ENCODE results near the gene RNF31.
A peak's percentile ranks its signal among the peaks of the same experiment; 100 is the strongest.

RNF31 gene

GRCh38 chr14:24167469-24168114, 20.3 kb downstream of the RNF31 start:
- Histone ChIP-seq H3K9me3 (ENCODE audit: low read length) (no peaks in the 10 kb centered on the region), H3K9me2 (ENCODE audit: low read depth, low read length) (no peaks in the 10 kb centered on the region), H3F3A (ENCODE audit: insufficient read depth, low read length) (no peaks in the 10 kb centered on the region), H3K4me3 (ENCODE audit: low read depth, low read length, poor library complexity, severe bottlenecking) (no peak overlapping the region), H3K4me1 (ENCODE audit: insufficient read depth, low read length, severe bottlenecking) (no peaks in the 10 kb centered on the region), H3K36me3 (ENCODE audit: insufficient read depth, low read length) (peaks cover 50% of the 10 kb centered on the region; the same call in 1 of the 2 replicates), H3K27ac (ENCODE audit: low read depth, low read length, poor library complexity, severe bottlenecking) (no peak overlapping the region), H3K9ac (ENCODE audit: low read length) (no peak overlapping the region), H2AFZ (ENCODE audit: low read length) (no peak overlapping the region), H3K27me3 (ENCODE audit: insufficient read depth, low read length) (no peaks in the 10 kb centered on the region), H4K20me1 (ENCODE audit: insufficient read depth, low read length) (no peaks in the 10 kb centered on the region), H3K4me2 (ENCODE audit: low read length) (no peak overlapping the region), H3K79me2 (ENCODE audit: insufficient read depth, low read length) (no peaks in the 10 kb centered on the region)
- TF ChIP-seq CTCF (IDR thresholded peaks at IDR 0.05; ENCODE audit: low read length) (no peak), EZH2 (IDR thresholded peaks at IDR 0.05; ENCODE audit: borderline replicate concordance, low read length) (no peak)

GRCh38 chr14:24171422-24172260, 24.3 kb downstream of the RNF31 start, which contains the start of gene REC8:
Gene REC8, plus strand, starts transcription at chr14:24172080. Its CDS starts 473 bp downstream, at chr14:24172553.
- no peak within 1 kb of the TSS for H3K27ac ChIP-seq (ENCODE audit: low read depth, low read length, poor library complexity, severe bottlenecking)
- H3K4me1 ChIP-seq (ENCODE audit: insufficient read depth, low read length, severe bottlenecking) = no peaks in the 10 kb centered on the region
- H3K4me2 ChIP-seq (ENCODE audit: low read length) = peak within 1 kb of the TSS; percentile 32; the same call in 1 of the 2 replicates
- no peaks in the 10 kb centered on the region for H3K9me3 ChIP-seq (ENCODE audit: low read length)
- no peaks in the 10 kb centered on the region for H3K9me2 ChIP-seq (ENCODE audit: low read depth, low read length)
- H3K9ac ChIP-seq (ENCODE audit: low read length) = no peak within 1 kb of the TSS
- H3K36me3 ChIP-seq (ENCODE audit: insufficient read depth, low read length) = peaks cover 14% of the 10 kb centered on the region
- peak within 1 kb of the TSS; percentile 36 for H3K4me3 ChIP-seq (ENCODE audit: low read depth, low read length, poor library complexity, severe bottlenecking)
- no peaks in the 10 kb centered on the region for H4K20me1 ChIP-seq (ENCODE audit: insufficient read depth, low read length)
- no peak for TF ChIP-seq EZH2 (IDR thresholded peaks at IDR 0.05; ENCODE audit: borderline replicate concordance, low read length)
- no peak for TF ChIP-seq CTCF (IDR thresholded peaks at IDR 0.05; ENCODE audit: low read length)
- no peak within 1 kb of the TSS for H2AFZ ChIP-seq (ENCODE audit: low read length)
- no peaks in the 10 kb centered on the region for H3K79me2 ChIP-seq (ENCODE audit: insufficient read depth, low read length)
- H3F3A ChIP-seq (ENCODE audit: insufficient read depth, low read length) = no peaks in the 10 kb centered on the region
- no peaks in the 10 kb centered on the region for H3K27me3 ChIP-seq (ENCODE audit: insufficient read depth, low read length)

DNA sequence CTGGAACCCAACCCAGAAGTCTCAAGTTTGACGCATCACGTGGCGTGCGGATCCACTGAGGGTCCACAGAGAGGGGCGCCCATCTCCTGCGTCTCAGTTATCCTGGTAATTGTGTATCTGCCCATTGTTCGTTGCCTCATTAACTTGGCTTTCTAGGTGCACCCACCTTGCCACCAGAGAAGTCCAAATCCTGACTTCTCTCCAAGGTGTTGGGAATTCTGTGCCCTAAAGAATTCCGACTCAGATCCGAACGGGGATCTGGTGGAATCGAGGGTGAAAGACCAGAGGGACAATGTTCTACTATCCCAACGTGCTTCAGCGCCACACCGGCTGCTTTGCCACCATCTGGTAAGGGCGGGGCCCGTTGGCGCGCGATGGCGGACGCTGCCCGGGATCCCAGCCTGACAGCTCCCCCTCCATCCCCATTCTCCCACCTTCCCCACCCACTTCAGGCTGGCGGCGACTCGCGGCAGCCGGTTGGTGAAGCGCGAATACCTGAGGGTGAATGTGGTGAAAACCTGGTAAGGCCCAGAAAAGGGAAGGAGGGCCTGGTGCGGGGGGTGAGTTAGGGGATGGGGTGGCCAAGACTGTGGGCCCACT, 25.1 kb downstream of the RNF31 start:
- peaks cover 16% of the 10 kb centered on the region for H3K36me3 ChIP-seq (ENCODE audit: insufficient read depth, low read length)
- no peaks in the 10 kb centered on the region for H3F3A ChIP-seq (ENCODE audit: insufficient read depth, low read length)
- H2AFZ ChIP-seq (ENCODE audit: low read length) = no peak overlapping the region
- H3K4me3 ChIP-seq (ENCODE audit: low read depth, low read length, poor library complexity, severe bottlenecking) = no peak overlapping the region
- no peaks in the 10 kb centered on the region for H3K9me3 ChIP-seq (ENCODE audit: low read length)
- no peaks in the 10 kb centered on the region for H3K79me2 ChIP-seq (ENCODE audit: insufficient read depth, low read length)
- no peaks in the 10 kb centered on the region for H3K9me2 ChIP-seq (ENCODE audit: low read depth, low read length)
- TF ChIP-seq EZH2 (IDR thresholded peaks at IDR 0.05; ENCODE audit: borderline replicate concordance, low read length) (no peak), CTCF (IDR thresholded peaks at IDR 0.05; ENCODE audit: low read length) (no peak)
- H3K27me3 ChIP-seq (ENCODE audit: insufficient read depth, low read length) = no peaks in the 10 kb centered on the region
- no peaks in the 10 kb centered on the region for H3K4me1 ChIP-seq (ENCODE audit: insufficient read depth, low read length, severe bottlenecking)
- no peak overlapping the region for H3K27ac ChIP-seq (ENCODE audit: low read depth, low read length, poor library complexity, severe bottlenecking)
- no peak overlapping the region for H3K9ac ChIP-seq (ENCODE audit: low read length)
- H3K4me2 ChIP-seq (ENCODE audit: low read length) = no peak overlapping the region
- no peaks in the 10 kb centered on the region for H4K20me1 ChIP-seq (ENCODE audit: insufficient read depth, low read length)
